Activated CD4-positive, alpha-beta T cell treated with anti-CD3 and anti-CD28 coated beads, Interleukin-2, amount 10 ng/mL, durations not matched to agents 7 days and 5 days (primary cell): ENCODE measurements around the gene SLC43A1. TPM values are rescaled to one million over a fixed set of nuclear protein-coding genes. Genes with fewer than 3 reads are reported as not detected.

ENCODE experiments used
- CTCF ChIA-PET: fragments of 350-600 bp; sonication (Branson Sonifier 250); formaldehyde crosslinking; loops from one replicate; lab custom pipeline; 2021; ENCODE audit warnings: antibody characterized with exemption; lab: Charles Lee
- POLR2A ChIA-PET: fragments of 350-600 bp; sonication (Branson Sonifier 250); formaldehyde crosslinking; loops from one replicate; lab custom pipeline; 2021; ENCODE audit warnings: antibody characterized with exemption; lab: Charles Lee
- DNase-seq: peaks from one replicate; pipeline ENCODE4 v3.0.0-alpha.2; 2020
- H3K27ac Mint-ChIP-seq: one replicate; pipeline ENCODE4 v1.8.0; 2021; ENCODE audit warnings: mild to moderate bottlenecking, moderate library complexity, mixed read lengths
- H3K27me3 Mint-ChIP-seq: one replicate; pipeline ENCODE4 v1.8.0; 2021; ENCODE audit warnings: mixed read lengths
- H3K36me3 Mint-ChIP-seq: one replicate; pipeline ENCODE4 v1.8.0; 2021; ENCODE audit warnings: low read depth, mixed read lengths
- H3K4me1 Mint-ChIP-seq: one replicate; pipeline ENCODE4 v1.8.0; 2021; ENCODE audit warnings: mixed read lengths
- H3K4me3 Mint-ChIP-seq: one replicate; pipeline ENCODE4 v1.8.0; 2021; ENCODE audit warnings: mild to moderate bottlenecking, moderate library complexity, mixed read lengths
- H3K9me3 Mint-ChIP-seq: one replicate; pipeline ENCODE4 v1.8.0; 2021; ENCODE audit warnings: mixed read lengths
- total RNA-seq, 2 experiments: library from RNA; stranded (reverse); gene quantifications; one replicate each; pipeline ENCODE4 v1.2.3, GENCODE V29; 2021

SLC43A1 gene
- total RNA-seq, 2 experiments from 2014 or later = 22.9 to 23.4 TPM

DNA sequence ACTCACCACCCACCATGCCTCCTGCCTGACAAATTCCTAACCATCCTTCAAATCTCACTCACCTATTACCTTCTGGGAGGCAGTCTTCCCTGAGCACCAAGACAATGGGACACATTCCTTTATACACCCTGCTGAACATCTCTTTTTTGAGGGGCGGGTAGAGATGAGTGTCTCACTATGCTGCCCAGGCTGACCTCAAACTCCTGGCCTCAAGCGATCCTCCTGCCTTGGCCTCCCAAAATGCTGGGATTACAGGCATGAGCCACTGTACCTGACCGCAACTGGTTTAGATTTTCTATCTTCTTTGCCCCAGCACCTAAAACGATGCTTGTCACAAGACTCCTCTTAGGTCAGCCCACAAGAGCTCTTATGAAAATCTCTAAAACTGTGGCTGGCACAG is 7.9 kb upstream of the SLC43A1 start:
- Mint-ChIP-seq H3K27me3 (no peaks in the 10 kb centered on the region), H3K4me3 (no peak overlapping the region), H3K36me3 (peaks cover 20% of the 10 kb centered on the region), H3K27ac (no peak overlapping the region), H3K9me3 (no peaks in the 10 kb centered on the region), H3K4me1 (peaks cover 17% of the 10 kb centered on the region)
- CTCF ChIA-PET = interaction anchor here (1.7 to 6.2 kb wide), 3 partner anchors 8 to 65 kb away, joined by 6 to 30 read pairs (median 16); partner anchors contain the start of genes RTN4RL2 and SLC43A1
- POLR2A ChIA-PET = interaction anchor here (0.8 kb wide), 1 partner anchor 26 kb away, joined by 3 read pairs; no protein-coding TSS in a partner anchor
- DNase-seq = no peak

DNA sequence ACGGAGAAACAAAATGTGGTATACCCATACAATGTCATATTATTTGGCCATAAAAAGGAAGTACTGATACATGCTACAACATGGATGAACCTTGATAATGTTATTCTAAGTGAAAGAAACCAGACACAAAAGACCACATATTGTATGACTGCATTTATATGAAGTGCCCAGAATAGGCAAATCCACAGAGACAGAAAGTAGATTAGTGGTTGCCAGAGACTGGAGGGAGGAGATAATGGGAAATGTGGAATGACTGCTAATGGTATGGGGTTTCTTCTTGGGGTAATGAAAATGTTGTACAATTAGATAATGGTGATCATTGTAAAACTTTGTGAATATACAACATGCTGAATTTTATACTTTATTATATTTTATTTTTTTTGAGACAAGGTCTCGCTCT is 5.6 kb upstream of the SLC43A1 start:
- Mint-ChIP-seq H3K9me3 (no peaks in the 10 kb centered on the region), H3K36me3 (peaks cover 8% of the 10 kb centered on the region), H3K27ac (no peak overlapping the region), H3K27me3 (no peaks in the 10 kb centered on the region), H3K4me3 (no peak overlapping the region), H3K4me1 (peaks cover 2% of the 10 kb centered on the region)
- CTCF ChIA-PET = interaction anchor here (0.6 to 1.3 kb wide), 4 partner anchors 28 to 1034 kb away, joined by 3 read pairs; no protein-coding TSS in a partner anchor
- POLR2A ChIA-PET = no interaction called here
- DNase-seq = no peak

DNA sequence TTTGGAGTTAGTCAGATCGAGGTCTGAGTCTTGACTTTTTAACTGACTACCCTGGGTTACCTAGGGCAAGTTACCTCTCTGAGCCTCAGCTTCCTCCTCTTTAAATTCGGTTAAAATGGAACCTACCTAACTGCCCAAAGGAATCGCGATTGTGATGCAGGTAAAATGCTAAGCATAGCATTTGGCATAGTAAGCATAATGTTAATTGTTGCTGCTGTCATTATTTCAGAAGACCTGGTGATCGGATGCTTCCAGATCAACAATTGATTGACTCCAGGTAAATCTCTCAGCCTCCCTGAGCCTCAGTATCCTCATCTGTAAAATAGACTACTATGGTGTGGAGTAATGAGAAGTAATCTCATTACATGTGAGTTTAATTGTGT is 550 bp upstream of the SLC43A1 start:
- Mint-ChIP-seq H3K4me3 (peak overlapping the region; percentile 99), H3K36me3 (peaks cover 2% of the 10 kb centered on the region), H3K4me1 (peaks cover 31% of the 10 kb centered on the region), H3K27ac (peak overlapping the region; percentile 88), H3K27me3 (no peaks in the 10 kb centered on the region), H3K9me3 (no peaks in the 10 kb centered on the region)
- DNase-seq = no peak
- ChIA-PET CTCF (interaction anchor here (0.7 to 6.5 kb wide), 9 partner anchors 8 to 129 kb away, joined by 3 to 49 read pairs (median 4); partner anchors contain the start of gene RTN4RL2), POLR2A (interaction anchor here (1.2 kb wide), 1 partner anchor 15 kb away, joined by 3 read pairs; the partner anchor contains the start of gene TIMM10)

DNA sequence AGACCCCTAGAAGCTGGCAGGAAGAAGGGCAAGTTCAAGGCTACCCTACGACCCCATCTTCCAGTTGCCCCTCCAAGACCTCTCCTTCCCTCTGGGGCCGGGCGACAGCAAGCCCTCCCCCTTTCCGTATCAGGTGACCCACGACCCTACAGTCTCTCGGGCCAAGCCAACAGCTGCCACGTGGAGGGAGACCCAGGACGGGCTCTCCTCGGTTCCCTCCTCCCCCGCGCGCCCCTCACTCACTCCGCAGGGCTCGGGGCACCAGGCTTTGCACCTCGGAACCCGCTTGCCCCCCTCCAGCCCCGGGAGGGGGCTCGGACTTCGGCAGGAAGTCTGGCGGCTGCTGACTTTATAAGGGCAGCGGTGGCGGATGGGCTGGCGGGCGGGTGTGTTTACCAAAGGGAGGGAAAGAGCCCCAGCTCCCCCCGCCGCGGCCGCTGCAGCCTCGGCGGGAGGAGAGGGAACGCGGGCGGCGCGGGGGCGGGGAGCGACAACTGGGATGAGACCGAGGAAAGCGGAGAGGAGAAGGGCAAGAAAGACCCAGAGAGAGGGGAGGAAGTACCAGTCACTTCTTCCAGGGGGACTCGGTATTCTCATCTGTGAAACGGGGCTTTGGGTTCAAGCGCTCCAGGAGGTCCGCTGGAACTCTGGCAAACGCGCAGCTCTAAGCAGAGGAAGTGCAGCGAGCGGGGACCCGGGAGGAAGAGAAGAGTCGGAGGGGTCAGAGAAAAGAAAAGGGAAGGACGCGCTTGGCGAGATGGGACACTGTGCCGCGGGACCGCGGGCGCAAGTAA is 767 bp downstream of the SLC43A1 start:
- H3K36me3 Mint-ChIP-seq = peaks cover 2% of the 10 kb centered on the region
- CTCF ChIA-PET = interaction anchor here (0.9 to 6.5 kb wide), 10 partner anchors 9 to 98 kb away, joined by 3 to 49 read pairs (median 7); partner anchors contain the start of gene RTN4RL2
- H3K4me1 Mint-ChIP-seq = peaks cover 31% of the 10 kb centered on the region
- H3K4me3 Mint-ChIP-seq = peak overlapping the region; percentile 99
- H3K27me3 Mint-ChIP-seq = no peaks in the 10 kb centered on the region
- POLR2A ChIA-PET = interaction anchor here (1.2 kb wide), 1 partner anchor 16 kb away, joined by 3 read pairs; the partner anchor contains the start of gene TIMM10
- H3K9me3 Mint-ChIP-seq = no peaks in the 10 kb centered on the region
- peak overlapping the region; percentile 94 for H3K27ac Mint-ChIP-seq
- DNase-seq = peak; percentile 66

DNA sequence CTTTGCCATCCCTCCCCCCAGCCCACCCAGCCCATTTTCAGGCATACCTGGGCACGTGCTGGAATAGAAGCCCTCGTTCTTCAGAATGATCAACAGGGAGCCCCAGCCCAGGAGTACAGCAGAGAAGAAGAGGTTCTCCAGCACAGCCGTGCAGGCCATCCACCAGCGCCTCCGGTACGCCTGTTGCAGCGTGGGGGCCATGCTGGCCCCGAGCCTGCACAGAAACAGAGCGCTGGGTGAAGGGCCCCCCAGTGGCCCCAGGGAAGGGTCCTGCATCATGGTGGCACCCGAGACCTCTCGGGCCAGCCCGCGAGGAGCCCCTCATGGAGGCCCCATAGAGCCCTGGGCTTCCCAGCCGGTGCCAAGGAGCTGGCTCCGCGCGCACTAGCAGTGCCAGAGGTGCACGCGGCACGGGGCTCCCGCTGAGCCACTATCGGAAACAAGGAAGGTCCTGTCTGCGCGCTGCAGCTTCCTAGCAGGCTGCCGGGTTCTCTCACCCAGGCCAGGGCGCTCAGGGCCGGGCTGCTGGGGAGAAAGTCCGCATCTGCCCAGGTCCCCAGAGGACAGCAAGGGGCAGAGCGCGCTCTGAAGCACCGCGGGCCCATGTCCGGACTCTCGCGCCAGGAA is 1.5 kb downstream of the SLC43A1 start:
- Mint-ChIP-seq H3K4me3 (peak overlapping the region; percentile 99), H3K4me1 (peaks cover 33% of the 10 kb centered on the region), H3K27me3 (no peaks in the 10 kb centered on the region), H3K27ac (peak overlapping the region; percentile 94), H3K36me3 (peaks cover 2% of the 10 kb centered on the region), H3K9me3 (no peaks in the 10 kb centered on the region)
- DNase-seq = peak; percentile 43
- ChIA-PET POLR2A (no interaction called here), CTCF (interaction anchor here (0.9 to 6.5 kb wide), 9 partner anchors 8 to 97 kb away, joined by 3 to 49 read pairs (median 6); partner anchors contain the start of gene RTN4RL2)

DNA sequence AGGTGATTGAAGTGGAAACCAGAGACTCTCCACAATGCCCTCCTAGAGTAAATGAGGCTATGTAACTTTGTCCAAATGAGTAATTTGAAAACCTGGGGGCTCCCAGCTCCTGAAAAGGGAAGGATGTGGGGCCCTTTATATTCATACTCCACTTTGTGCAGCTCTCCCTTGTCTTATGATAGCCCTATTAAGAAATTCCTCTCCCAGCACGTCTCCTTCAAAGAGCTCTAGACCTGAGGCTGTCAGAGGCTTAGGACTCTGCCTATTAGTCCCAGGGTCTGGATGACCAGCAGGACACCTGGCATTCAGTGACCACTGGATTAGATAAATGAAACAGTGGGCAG is 2.1 kb downstream of the SLC43A1 start:
- Mint-ChIP-seq H3K27me3 (no peaks in the 10 kb centered on the region), H3K27ac (peak overlapping the region; percentile 68), H3K9me3 (no peaks in the 10 kb centered on the region), H3K36me3 (peaks cover 2% of the 10 kb centered on the region), H3K4me3 (peak overlapping the region; percentile 99), H3K4me1 (peaks cover 33% of the 10 kb centered on the region)
- CTCF ChIA-PET = interaction anchor here (0.9 to 6.5 kb wide), 7 partner anchors 8 to 55 kb away, joined by 3 to 49 read pairs (median 8); partner anchors contain the start of gene RTN4RL2
- POLR2A ChIA-PET = no interaction called here
- no peak for DNase-seq

DNA sequence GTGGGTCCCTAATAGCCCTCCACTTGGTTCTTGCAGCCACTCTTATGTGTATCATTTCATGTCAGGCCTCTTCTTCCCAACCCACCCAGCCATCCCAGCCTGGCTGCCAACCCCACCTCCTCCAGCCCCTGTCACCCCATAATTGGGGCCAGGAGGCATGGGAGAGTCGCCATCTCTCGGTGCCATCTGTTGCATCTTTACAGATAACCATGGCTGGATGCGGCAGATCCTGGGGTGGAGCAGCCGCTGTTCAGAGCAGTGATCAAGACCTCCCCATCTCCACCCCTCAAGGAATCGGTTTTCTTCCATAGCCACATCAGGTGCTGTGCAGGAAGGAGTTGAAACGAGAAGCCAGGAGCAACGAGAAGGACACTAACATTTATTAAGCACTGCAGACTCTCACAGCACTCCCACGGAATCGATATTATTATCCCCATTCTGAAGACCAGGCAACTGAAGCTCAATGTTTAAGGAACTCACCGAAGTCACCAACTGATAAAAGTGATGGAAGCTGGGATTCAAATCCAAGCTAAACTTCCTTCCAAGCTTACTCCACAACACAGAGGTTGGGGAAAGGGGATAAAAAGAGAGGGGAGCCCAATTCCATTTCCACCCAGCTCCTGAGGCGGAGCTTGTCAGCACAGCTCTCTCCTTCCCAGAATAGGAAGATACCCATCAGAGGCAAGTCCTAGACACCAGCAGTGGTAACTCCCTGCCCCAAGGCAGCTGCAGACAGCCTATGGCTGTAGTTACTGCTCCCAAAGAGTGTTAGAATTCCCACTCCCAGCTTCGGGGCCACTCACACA is 2.7 kb downstream of the SLC43A1 start:
- Mint-ChIP-seq H3K9me3 (no peaks in the 10 kb centered on the region), H3K4me3 (no peak overlapping the region), H3K27me3 (no peaks in the 10 kb centered on the region), H3K36me3 (peaks cover 2% of the 10 kb centered on the region), H3K4me1 (peaks cover 33% of the 10 kb centered on the region), H3K27ac (no peak overlapping the region)
- POLR2A ChIA-PET = no interaction called here
- no peak for DNase-seq
- CTCF ChIA-PET = interaction anchor here (0.9 to 6.5 kb wide), 6 partner anchors 10 to 54 kb away, joined by 3 to 49 read pairs (median 10); partner anchors contain the start of gene RTN4RL2

DNA sequence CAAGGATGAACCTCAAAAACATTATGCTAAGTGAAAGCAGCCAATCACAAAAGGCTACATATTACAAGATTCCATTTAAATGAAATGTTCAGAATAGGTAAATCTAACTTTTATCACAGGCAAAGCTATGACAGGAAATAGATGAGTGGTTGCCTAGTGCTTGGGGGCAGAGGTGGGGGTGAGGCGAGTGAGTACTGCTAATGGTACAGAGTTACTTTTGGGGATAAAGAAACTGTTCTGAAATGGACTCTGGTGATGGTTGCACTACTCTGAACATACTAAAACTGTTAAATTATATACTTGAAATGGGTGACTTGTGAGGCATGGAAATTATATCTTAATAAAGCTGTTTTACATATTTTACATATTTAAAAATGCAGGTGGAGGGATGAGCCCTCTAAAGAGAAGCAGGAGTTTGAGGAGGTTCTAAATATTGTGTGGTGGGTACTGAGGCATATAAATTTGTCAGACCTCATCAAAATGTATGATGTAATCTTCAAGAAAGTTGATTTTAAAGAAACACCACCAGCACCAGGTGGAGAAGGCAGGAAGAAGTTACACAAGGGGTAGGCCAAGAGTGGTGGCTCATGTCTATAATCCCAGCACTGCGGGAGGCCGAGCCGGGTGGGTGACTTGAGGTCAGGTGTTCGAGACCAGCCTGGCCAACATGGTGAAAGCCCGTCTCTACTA is 3.6 kb downstream of the SLC43A1 start:
- H3K27me3 Mint-ChIP-seq = no peaks in the 10 kb centered on the region
- no peak overlapping the region for H3K4me3 Mint-ChIP-seq
- H3K27ac Mint-ChIP-seq = no peak overlapping the region
- H3K36me3 Mint-ChIP-seq = peaks cover 2% of the 10 kb centered on the region
- no peak for DNase-seq
- peaks cover 33% of the 10 kb centered on the region for H3K4me1 Mint-ChIP-seq
- ChIA-PET CTCF (interaction anchor here (0.6 to 2.0 kb wide), 6 partner anchors 10 to 53 kb away, joined by 3 to 7 read pairs (median 3); no protein-coding TSS in a partner anchor), POLR2A (no interaction called here)
- H3K9me3 Mint-ChIP-seq = no peaks in the 10 kb centered on the region

DNA sequence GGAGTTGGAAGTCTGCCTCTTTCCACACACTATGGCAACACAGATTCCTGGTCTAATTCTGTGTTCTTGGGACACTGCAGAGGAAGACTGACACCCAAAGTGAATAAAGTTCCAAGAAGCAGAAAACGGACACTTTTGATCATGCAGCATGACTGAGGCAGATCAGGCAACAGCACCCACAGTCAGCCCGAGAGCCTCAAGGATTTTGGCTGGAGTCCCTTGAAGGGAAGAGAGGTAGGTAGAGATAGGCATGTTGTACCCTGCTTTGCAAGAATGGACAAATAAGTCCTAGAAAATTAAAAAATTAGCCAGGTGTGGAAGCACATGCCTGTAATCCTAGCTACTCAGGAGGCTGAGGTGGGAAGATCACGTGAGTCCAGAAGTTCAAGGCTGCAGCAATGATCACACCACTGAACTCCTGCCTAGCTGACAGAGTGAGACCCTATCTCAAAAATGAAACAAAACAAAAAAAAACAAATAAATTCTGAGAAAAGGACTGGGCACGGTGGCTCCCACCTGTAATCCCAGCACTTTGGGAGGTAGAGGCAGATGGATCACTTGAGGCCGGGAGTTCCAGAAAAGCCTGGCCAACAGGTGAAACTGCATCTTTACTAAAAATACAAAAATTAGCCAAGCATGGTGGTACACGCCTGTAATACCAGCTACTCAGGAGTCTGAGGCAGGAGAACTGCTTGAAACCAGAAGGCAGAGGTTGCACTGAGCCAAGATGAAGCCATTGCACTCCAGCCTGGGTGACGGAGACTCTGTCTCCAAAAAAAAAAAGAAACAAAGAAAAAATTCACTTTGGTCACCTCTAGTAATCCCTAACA is 6.9 kb downstream of the SLC43A1 start:
- peaks cover 23% of the 10 kb centered on the region for H3K4me1 Mint-ChIP-seq
- H3K27me3 Mint-ChIP-seq = no peaks in the 10 kb centered on the region
- no peak for DNase-seq
- CTCF ChIA-PET = interaction anchor here (0.6 kb wide), 1 partner anchor 50 kb away, joined by 3 read pairs; no protein-coding TSS in a partner anchor
- no peak overlapping the region for H3K4me3 Mint-ChIP-seq
- H3K36me3 Mint-ChIP-seq = no peaks in the 10 kb centered on the region
- POLR2A ChIA-PET = no interaction called here
- no peak overlapping the region for H3K27ac Mint-ChIP-seq
- H3K9me3 Mint-ChIP-seq = no peaks in the 10 kb centered on the region

DNA sequence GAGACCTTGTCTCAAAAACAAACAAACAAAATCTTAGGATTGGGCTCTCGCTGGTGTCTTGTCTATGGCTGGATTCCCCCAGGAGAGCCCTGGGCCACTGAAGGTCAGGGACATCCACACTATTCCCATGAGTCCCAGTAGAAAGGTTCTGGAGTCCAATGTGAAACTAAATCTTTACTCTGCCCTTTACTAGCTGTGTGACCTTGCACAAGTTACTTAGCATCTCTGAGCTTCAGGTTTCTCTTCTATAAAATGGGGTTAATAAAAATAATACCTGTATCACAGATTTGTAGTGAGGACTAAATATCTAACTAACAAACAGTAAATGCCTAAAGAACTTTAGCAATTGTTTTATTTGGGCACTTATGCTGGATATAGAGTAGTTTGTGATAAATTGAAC is 9.0 kb downstream of the SLC43A1 start:
- ChIA-PET POLR2A (no interaction called here), CTCF (interaction anchor here (1.4 to 3.0 kb wide), 4 partner anchors 8 to 49 kb away, joined by 3 to 16 read pairs (median 6); no protein-coding TSS in a partner anchor)
- Mint-ChIP-seq H3K36me3 (no peaks in the 10 kb centered on the region), H3K9me3 (no peaks in the 10 kb centered on the region), H3K27me3 (no peaks in the 10 kb centered on the region), H3K4me3 (no peak overlapping the region), H3K4me1 (peaks cover 4% of the 10 kb centered on the region), H3K27ac (no peak overlapping the region)
- no peak for DNase-seq

DNA sequence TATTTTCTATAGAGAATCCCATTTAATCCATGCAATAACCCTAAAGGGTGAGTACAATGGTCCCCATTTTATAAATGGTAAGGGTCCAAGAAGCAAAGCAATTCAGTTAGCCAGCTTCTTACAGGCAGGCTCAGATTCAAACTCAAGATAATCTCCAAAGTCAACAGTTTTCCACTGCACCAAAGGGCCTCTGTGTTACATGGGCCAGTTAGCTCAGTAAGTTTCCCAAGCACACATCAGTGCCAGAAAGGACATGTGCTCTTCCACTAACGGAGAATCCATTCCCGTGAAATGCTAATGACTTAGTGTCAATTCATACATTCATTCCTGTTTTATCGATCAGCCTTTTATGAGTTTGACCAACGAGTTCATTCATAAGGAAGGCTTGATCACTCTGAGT is 11.0 kb downstream of the SLC43A1 start:
- DNase-seq = no peak
- POLR2A ChIA-PET = no interaction called here
- peaks cover 9% of the 10 kb centered on the region for H3K4me1 Mint-ChIP-seq
- H3K9me3 Mint-ChIP-seq = no peaks in the 10 kb centered on the region
- no peak overlapping the region for H3K27ac Mint-ChIP-seq
- CTCF ChIA-PET = interaction anchor here (0.6 to 3.0 kb wide), 6 partner anchors 11 to 137 kb away, joined by 3 to 16 read pairs (median 4); no protein-coding TSS in a partner anchor
- H3K36me3 Mint-ChIP-seq = peaks cover 3% of the 10 kb centered on the region
- no peak overlapping the region for H3K4me3 Mint-ChIP-seq
- no peaks in the 10 kb centered on the region for H3K27me3 Mint-ChIP-seq
